Heart left ventricle (tissue), 16 donors: ENCODE results near the gene PARP3. TPM values are rescaled to one million over a fixed set of nuclear protein-coding genes. Genes with fewer than 3 reads are reported as not detected.

Experiments used
- ATAC-seq, 4 donors: fragments of 200-7000 bp; cut with Tn5 transposase; one replicate each; pipeline ENCODE4 v1.9.1; 2020 to 2022; ENCODE audit warnings: moderate library complexity in 4 of 4, mild to moderate bottlenecking in 3 of 4, moderate number of reproducible peaks in 1 of 4
- DNase-seq, 5 donors: peaks; one replicate each; pipeline ENCODE4 v3.0.0-alpha.2; 2020
- H3K27ac ChIP-seq, 12 donors: fragments of 200-600 bp; sonication (generic) in 4 of 12; one replicate each; pipeline versions ENCODE4 v1.5.0 to v1.8.0; 2016 to 2022; ENCODE audit warnings: mild to moderate bottlenecking in 2 of 12
- H3K27me3 ChIP-seq, 9 donors: fragments of 200-600 bp; sonication (generic) in 2 of 9; one replicate each; pipeline versions ENCODE4 v1.5.1 to v1.8.0; 2016 to 2022; ENCODE audit warnings: mild to moderate bottlenecking in 3 of 9
- H3K36me3 ChIP-seq, 9 donors: fragments of 200-600 bp; sonication (generic) in 2 of 9; one replicate each; pipeline versions ENCODE4 v1.5.0 to v1.8.0; 2018 to 2022; ENCODE audit warnings: mild to moderate bottlenecking in 2 of 9
- H3K4me1 ChIP-seq, 12 donors: fragments of 200-600 bp; sonication (generic) in 4 of 12; one replicate each; pipeline versions ENCODE4 v1.5.0 to v1.8.0; 2016 to 2022; ENCODE audit warnings: mild to moderate bottlenecking in 3 of 12
- H3K4me3 ChIP-seq, 12 donors: fragments of 200-600 bp; sonication (generic) in 4 of 12; one replicate each; pipeline versions ENCODE4 v1.5.0 to v1.8.0; 2017 to 2022; ENCODE audit warnings: mild to moderate bottlenecking in 9 of 12, moderate library complexity in 4 of 12
- H3K9me3 ChIP-seq, 12 donors: fragments of 200-600 bp; sonication (generic) in 4 of 12; one replicate each; pipeline versions ENCODE4 v1.5.0 to v1.8.0; 2016 to 2022; ENCODE audit warnings: mild to moderate bottlenecking in 1 of 12
- CTCF ChIP-seq, 12 donors: fragments of 200-600 bp; sonication (generic) in 4 of 12; IDR thresholded peaks; one replicate each; pipeline versions ENCODE4 v1.5.0 to v1.8.0; 2018 to 2022; ENCODE audit warnings: antibody characterized with exemption in 12 of 12, mild to moderate bottlenecking in 5 of 12
- POLR2A ChIP-seq, 2 donors: fragments of 450-650 bp; IDR thresholded peaks; one replicate each; pipeline ENCODE4 v1.6.1; 2017; ENCODE audit warnings: antibody characterized with exemption in 2 of 2, mild to moderate bottlenecking in 2 of 2, moderate library complexity in 2 of 2
- WGBS, 4 donors: extraction: QIAGEN DNeasy Blood & Tissue Kit in 2 of 4; methylation state at CpG; one replicate each; pipeline versions ENCODE4 v1.1.5 to v1.1.7; 2013 to 2018; 5-methylcytosine and 5-hydroxymethylcytosine counted together
- intact Hi-C, 10 donors: fragments of 100-400 bp; cut with DNase I; formaldehyde crosslinking; loops; one replicate each; pipeline versions ENCODE4 v1.11.1 to v1.14.2; 2022
- polyA plus RNA-seq, 2 donors: library from polyadenylated mRNA; stranded (reverse); fragments of 200-250 nt; gene quantifications; one replicate each; pipeline ENCODE4 v1.2.3, GENCODE V29; 2013
- total RNA-seq, 9 donors: library from RNA; depleted of rRNA in 2 of 9; stranded (reverse); fragments of >200 nt in 2 of 9; fragmentation: NEBNext Ultra II Directional in 3 of 9; extraction: Animal tissue kit (Norgen Biotek cat#: 25700) in 3 of 9; gene quantifications; one replicate each; pipeline versions ENCODE4 v1.1.0 to v1.2.4, GENCODE V29; 2016 to 2023
- donor health status: ischemic (EF 13 %, LVEDD 7.1; RV severe dilation, severe dysfunction).
- donor health status: healthy with polysubstance abuse.
- donor health status: DM: no; HTN: yes; CAD: no.
- donor health status: DM: no; HTN: no; CAD: no.
- donor health status: ischemic (EF 25% LVEDD 6.9; RV normal size, moderate dysfunction).
- donor health status: ischemic (EF 25% LVEDD 5.7; RV mildly dilated, moderate dysfunction).
- donor health status: healthy.
- donor health status: DM: yes; HTN: yes; CAD: no.
- donor health status: ischemic (EF 35%, LVEDD 5.7; RV mildly dilated, moderate dysfunction).
- donor health status: nonischemic (EF 11% LVEDD 7.7; RV severe dilation, severe dysfunction).
- donor health status: DM: yes; HTN: yes; CAD: no.
- donor health status: PGD.
- donor health status: ischemic (EF 29% LVEDD 5.4; RV normal size, mild dysfunction).
- donor health status: nonischemic (EF 23%, LVEDD 6.1; RV moderate dilation, normal function).

The PARP3 gene
- total and polyA plus RNA-seq, 11 donors: 7.0 to 37.5 (median 13.9) TPM

DNA sequence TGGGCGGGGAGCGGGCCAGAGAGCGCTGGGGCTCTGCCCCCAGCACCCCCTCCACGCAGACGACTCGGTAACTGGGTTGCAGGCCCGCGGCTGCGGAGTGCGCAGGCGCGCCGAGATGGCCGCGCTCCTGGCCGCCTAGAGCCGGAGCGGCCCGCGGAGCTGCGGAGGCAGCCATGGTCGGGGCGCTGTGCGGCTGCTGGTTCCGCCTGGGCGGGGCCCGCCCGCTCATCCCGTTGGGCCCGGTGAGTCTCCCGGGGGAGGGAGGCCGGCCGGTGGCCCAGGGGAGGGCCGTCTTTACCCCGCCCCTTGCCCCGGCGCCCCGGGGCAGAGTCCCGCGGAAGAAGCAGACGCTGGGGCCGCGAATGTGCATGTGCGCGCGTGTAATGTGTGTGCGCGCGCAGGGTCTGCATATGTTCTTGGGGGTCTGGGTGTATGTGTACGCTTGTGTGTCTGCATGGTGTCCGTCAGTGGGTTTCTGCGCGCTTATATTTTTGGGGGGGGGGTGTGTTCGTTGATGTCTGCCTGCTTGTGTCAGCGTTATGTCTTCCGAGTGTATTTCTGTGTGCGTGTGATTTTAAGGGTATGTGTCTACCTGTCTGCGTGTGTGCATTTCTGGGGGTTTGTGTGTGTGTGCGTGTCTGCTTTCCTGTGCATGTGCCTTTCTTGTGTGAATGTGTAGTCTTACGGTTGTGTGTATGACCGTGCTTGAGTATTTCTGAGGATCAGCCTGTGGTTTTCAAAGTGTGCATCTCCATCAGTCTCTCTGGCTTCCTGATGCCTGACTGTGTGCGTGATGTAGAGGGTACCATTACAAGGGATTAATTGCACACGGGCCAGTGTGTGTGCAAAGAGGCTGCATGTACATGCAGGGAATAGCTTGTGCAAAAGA is 33.0 kb downstream of the PARP3 start, which contains the start of gene ABHD14A:
Gene ABHD14A (plus strand): TSS at position 102 of the 889 bp plus-strand sequence. CDS start 72 bp downstream, at position 174.
- ATAC-seq (peak; percentile 45 to 80 (median 76)), DNase-seq (peak; percentile 57 to 90 (median 78))
- H3K27me3 ChIP-seq: no peaks in the 10 kb centered on the region
- H3K36me3 ChIP-seq: peaks cover 0 to 10% (median 0%) of the 10 kb centered on the region in 9 donors
- intact Hi-C loops: loop anchor here in 8 of 10 donors (1.0 to 5.0 kb wide), 3 partner anchors 32 to 33 kb away; partner anchors contain the start of genes PARP3 (in 8 of the 8) and RRP9 (in 1 of the 8)
- peak within 1 kb of the TSS; percentile 89 to 98 (median 96) for H3K27ac ChIP-seq
- H3K9me3 ChIP-seq: no peaks in the 10 kb centered on the region
- peaks cover 5 to 50% (median 23%) of the 10 kb centered on the region in 12 donors for H3K4me1 ChIP-seq
- peak within 1 kb of the TSS; percentile 47 to 87 (median 70) for H3K4me3 ChIP-seq
- WGBS, 4 donors: 0 to 3% (median 1%) methylated on average over 16 to 63 of the region's 63 CpGs
- TF ChIP-seq POLR2A (IDR thresholded peaks at IDR 0.05): peak; percentile 33 to 61
- peak in 1 of 12 donors; percentile 11 for TF ChIP-seq CTCF (IDR thresholded peaks at IDR 0.05)

DNA sequence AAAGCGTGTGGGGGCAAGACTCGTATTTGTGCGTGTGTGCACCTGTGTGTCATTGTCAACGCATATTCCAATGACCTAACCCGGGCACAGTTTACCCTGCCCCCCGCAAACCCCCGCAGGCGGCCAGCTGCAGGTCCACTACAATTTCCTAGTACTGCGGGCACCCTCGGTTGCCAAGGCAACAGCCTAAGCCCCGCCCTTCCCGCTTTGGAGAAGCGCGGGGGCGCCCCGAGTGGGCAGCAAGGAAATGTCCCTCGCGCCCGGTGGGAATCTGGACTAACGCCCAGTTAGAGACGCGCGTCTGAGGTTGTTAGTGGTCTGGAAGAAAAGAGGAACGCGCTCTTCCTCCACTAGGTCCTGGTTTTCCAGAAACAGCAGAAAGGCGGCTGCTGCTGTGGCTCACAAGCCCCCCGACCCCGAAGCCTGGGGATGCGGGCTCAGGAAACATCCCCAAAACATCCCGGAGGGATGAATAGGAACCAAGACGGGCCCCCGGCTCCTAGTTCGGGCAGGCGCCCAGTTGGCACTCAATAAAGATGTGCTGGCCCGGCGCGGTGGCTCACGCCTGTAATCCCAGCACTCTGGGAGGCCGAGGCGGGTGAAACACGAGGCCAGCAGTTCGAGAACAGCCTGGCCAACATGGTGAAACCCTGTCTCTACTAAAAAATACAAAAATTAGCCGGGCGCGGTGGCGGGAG is 33.8 kb downstream of the PARP3 start:
- peaks cover 5 to 43% (median 23%) of the 10 kb centered on the region in 12 donors for H3K4me1 ChIP-seq
- peak overlapping the region in 10 of 12 donors; percentile 65 to 87 (median 71) for H3K4me3 ChIP-seq
- DNase-seq: peak; percentile 71 to 82 (median 79)
- no peaks in the 10 kb centered on the region for H3K27me3 ChIP-seq
- intact Hi-C loops: loop anchor here in 5 of 10 donors (2.0 to 5.0 kb wide), 2 partner anchors 33 to 34 kb away; partner anchors contain the start of genes PARP3 (in 5 of the 5) and RRP9 (in 1 of the 5)
- TF ChIP-seq POLR2A (IDR thresholded peaks at IDR 0.05) (no peak), CTCF (IDR thresholded peaks at IDR 0.05) (peak in 4 of 12 donors; percentile 8 to 32 (median 18))
- 38 to 47% (median 41%) methylated on average over 43 to 46 of the region's 46 CpGs for WGBS, 4 donors
- H3K9me3 ChIP-seq: no peaks in the 10 kb centered on the region
- peak in 1 of 4 donors; percentile 7 for ATAC-seq
- peaks cover 0 to 6% (median 0%) of the 10 kb centered on the region in 9 donors for H3K36me3 ChIP-seq
- peak overlapping the region in 10 of 12 donors; percentile 49 to 98 (median 96) for H3K27ac ChIP-seq

DNA sequence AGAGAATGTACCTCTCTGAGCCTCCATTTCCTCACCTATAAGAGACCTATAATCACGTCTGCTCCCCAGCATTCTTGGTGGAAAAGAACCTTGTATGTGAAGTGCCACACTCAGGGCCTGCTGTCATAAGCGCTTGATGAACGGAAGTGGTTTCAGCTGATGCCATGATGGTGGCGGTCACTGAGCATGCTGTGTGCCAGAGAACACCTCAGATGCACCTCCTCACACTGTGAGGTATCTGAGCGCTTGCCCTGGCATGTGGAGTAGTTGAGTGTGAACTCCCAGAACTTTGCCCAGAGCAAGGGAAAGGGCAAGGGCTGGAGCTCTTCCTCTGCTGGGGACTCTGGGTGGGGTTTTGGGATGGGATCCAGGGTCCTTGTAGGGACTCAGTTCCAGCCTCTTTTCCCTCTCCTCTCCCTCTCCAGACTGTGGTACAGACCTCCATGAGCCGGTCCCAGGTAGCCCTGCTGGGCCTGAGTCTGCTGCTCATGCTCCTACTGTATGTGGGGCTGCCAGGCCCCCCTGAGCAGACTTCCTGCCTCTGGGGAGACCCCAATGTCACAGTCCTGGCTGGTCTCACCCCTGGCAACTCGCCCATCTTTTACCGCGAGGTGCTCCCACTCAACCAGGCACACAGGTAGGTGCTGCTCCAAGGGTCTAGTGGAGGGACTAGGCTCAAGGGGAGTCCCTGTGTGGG is 35.4 kb downstream of the PARP3 start:
- DNase-seq: no peak
- Histone ChIP-seq H3K27me3 (no peaks in the 10 kb centered on the region), H3K27ac (peak overlapping the region in 2 of 12 donors; percentile 49 to 95), H3K4me1 (peaks cover 9 to 43% (median 30%) of the 10 kb centered on the region in 12 donors), H3K36me3 (peaks cover 0 to 4% (median 0%) of the 10 kb centered on the region in 9 donors), H3K9me3 (no peaks in the 10 kb centered on the region), H3K4me3 (no peak overlapping the region)
- TF ChIP-seq CTCF (IDR thresholded peaks at IDR 0.05): no peak
- TF ChIP-seq POLR2A (IDR thresholded peaks at IDR 0.05): no peak
- WGBS, 4 donors: 85 to 91% (median 88%) methylated on average over 8 to 9 of the region's 9 CpGs
- intact Hi-C loops: loop anchor here in 1 of 10 donors (5.0 kb wide), 1 partner anchor 35 kb away; the partner anchor contains the start of genes PARP3 and RRP9
- no peak for ATAC-seq
